DOHH2 (cell line): Measurements from ENCODE around the gene BHLHE23.
A peak's percentile ranks its signal among the peaks of the same experiment; 100 is the strongest.

Experiments
- H3F3A ChIP-seq: fragments of 200-600 bp; sonication (generic), shearing (Covaris generic); 2 replicates; pipeline ENCODE4 v1.6.0; 2016; ENCODE audit warnings: antibody characterized with exemption, mild to moderate bottlenecking; ENCODE audit not compliant: control insufficient read depth, insufficient read depth
- H3K27ac ChIP-seq: fragments of 200-600 bp; sonication (generic); 2 replicates; pipeline ENCODE4 v1.5.1; 2014; ENCODE audit warnings: low read depth, mild to moderate bottlenecking, low read length, moderate library complexity
- H3K27me3 ChIP-seq: fragments of 200-600 bp; sonication (generic); 2 replicates; pipeline ENCODE4 v1.6.1; 2014; ENCODE audit warnings: mild to moderate bottlenecking, low read length, mixed read lengths; ENCODE audit not compliant: control insufficient read depth
- H3K36me3 ChIP-seq: fragments of 200-600 bp; sonication (generic); 2 replicates; pipeline ENCODE4 v1.6.1; 2014; ENCODE audit warnings: mild to moderate bottlenecking, low read length, moderate library complexity, mixed read lengths; ENCODE audit not compliant: control insufficient read depth
- H3K4me1 ChIP-seq: fragments of 200-600 bp; sonication (generic); 2 replicates; pipeline ENCODE4 v1.6.1; 2014; ENCODE audit warnings: mild to moderate bottlenecking, low read length, mixed read lengths; ENCODE audit not compliant: control insufficient read depth
- H3K4me2 ChIP-seq: fragments of 200-600 bp; sonication (generic); 2 replicates; pipeline ENCODE4 v1.6.0; 2014; ENCODE audit warnings: mild to moderate bottlenecking, low read length, moderate library complexity
- H3K4me3 ChIP-seq: fragments of 200-600 bp; sonication (generic); 2 replicates; pipeline ENCODE4 v1.5.1; 2014; ENCODE audit warnings: mild to moderate bottlenecking, low read length, mixed read lengths
- H3K79me2 ChIP-seq: fragments of 200-600 bp; sonication (generic); 2 replicates; pipeline ENCODE4 v1.6.1; 2014; ENCODE audit warnings: mild to moderate bottlenecking, low read length, mixed read lengths; ENCODE audit not compliant: control insufficient read depth
- H3K9me2 ChIP-seq: fragments of 200-600 bp; sonication (generic); replicated peaks from 2 replicates; pipeline ENCODE4 v1.6.1; 2014; ENCODE audit warnings: mild to moderate bottlenecking, low read length, mixed read lengths; ENCODE audit not compliant: control insufficient read depth
- H3K9me3 ChIP-seq: fragments of 200-600 bp; sonication (generic); 2 replicates; pipeline ENCODE4 v1.6.1; 2014; ENCODE audit warnings: antibody characterized with exemption, low read length, mixed read lengths; ENCODE audit not compliant: control insufficient read depth, insufficient read depth
- H4K20me1 ChIP-seq: fragments of 200-600 bp; sonication (generic); 2 replicates; pipeline ENCODE4 v1.6.0; 2014; ENCODE audit warnings: low read depth, mild to moderate bottlenecking, antibody characterized with exemption, low read length, moderate library complexity; ENCODE audit not compliant: control insufficient read depth, insufficient read depth
- EZH2phosphoT487 ChIP-seq: fragments of 200-600 bp; sonication (generic); IDR thresholded peaks from 2 replicates; pipeline ENCODE4 v1.6.1; 2017; ENCODE audit warnings: borderline replicate concordance, mild to moderate bottlenecking, antibody characterized with exemption, low read length, moderate library complexity, mixed read lengths
- TF ChIP-seq, protein P1 (sequence below): fragments of 200-600 bp; sonication (generic); IDR thresholded peaks from one replicate; pipeline ENCODE4 v1.5.1; 2014; ENCODE audit warnings: antibody characterized with exemption, mild to moderate bottlenecking, low read depth, low read length; ENCODE audit not compliant: poor library complexity, severe bottlenecking

The BHLHE23 gene

DNA sequence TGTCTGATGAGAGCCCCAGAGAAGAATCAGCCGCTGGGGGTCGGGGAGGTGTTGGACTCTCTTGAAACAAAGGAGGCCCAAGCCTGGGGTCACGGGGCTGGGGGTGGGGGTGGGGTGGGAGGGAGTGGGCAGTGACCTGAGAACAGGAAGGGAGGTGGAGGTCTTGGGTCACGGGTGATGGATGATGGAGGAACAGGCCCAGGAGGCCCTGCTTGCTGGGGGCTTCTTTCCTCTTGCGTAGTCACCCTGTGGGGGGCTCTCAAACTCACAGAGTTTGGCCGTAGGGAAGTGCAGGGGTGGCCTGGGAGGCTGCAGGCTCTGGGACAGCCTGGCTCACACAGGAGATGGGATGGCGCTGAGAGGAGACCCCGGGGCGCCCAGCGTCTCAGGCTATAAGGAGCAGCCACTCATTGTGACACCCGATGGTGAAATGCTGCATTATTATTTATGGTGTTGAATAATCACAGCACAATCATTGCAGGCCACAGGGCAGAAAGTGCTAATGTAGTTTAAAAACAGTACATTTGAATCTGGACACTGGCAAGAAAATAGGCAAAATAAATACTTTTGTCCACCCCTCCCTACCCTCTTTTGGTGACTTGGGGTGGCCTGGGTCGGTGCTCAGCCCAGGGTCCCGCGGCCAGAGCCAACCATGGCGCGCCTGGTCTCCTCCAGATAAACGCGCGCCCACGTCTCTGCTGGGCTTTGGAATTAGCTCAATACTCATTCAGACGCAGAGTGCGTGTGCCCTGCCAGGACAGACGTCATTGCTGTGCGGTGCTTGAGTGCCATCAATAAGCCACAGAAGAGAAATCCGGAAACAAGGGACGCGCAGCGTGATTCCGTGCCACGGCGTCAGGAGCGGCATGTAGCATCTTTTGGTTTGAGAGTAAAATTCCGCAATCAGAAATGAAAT is 27.3 kb upstream of the BHLHE23 start:
- Histone ChIP-seq H3K27me3 (peaks cover 10% of the 10 kb centered on the region), H3K9me2 (no peaks in the 10 kb centered on the region), H4K20me1 (no peaks in the 10 kb centered on the region), H3K27ac (peak overlapping the region; percentile 89), H3K9me3 (no peaks in the 10 kb centered on the region), H3K4me1 (peaks cover 55% of the 10 kb centered on the region), H3K4me3 (peak overlapping the region; percentile 60), H3K79me2 (peaks cover 2% of the 10 kb centered on the region; the same call in 1 of the 2 replicates), H3K4me2 (peak overlapping the region; percentile 73), H3F3A (peaks cover 16% of the 10 kb centered on the region), H3K36me3 (no peaks in the 10 kb centered on the region)
- TF ChIP-seq, protein P1, sequence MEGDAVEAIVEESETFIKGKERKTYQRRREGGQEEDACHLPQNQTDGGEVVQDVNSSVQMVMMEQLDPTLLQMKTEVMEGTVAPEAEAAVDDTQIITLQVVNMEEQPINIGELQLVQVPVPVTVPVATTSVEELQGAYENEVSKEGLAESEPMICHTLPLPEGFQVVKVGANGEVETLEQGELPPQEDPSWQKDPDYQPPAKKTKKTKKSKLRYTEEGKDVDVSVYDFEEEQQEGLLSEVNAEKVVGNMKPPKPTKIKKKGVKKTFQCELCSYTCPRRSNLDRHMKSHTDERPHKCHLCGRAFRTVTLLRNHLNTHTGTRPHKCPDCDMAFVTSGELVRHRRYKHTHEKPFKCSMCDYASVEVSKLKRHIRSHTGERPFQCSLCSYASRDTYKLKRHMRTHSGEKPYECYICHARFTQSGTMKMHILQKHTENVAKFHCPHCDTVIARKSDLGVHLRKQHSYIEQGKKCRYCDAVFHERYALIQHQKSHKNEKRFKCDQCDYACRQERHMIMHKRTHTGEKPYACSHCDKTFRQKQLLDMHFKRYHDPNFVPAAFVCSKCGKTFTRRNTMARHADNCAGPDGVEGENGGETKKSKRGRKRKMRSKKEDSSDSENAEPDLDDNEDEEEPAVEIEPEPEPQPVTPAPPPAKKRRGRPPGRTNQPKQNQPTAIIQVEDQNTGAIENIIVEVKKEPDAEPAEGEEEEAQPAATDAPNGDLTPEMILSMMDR, result no peak
- no peak for TF ChIP-seq EZH2phosphoT487

DNA sequence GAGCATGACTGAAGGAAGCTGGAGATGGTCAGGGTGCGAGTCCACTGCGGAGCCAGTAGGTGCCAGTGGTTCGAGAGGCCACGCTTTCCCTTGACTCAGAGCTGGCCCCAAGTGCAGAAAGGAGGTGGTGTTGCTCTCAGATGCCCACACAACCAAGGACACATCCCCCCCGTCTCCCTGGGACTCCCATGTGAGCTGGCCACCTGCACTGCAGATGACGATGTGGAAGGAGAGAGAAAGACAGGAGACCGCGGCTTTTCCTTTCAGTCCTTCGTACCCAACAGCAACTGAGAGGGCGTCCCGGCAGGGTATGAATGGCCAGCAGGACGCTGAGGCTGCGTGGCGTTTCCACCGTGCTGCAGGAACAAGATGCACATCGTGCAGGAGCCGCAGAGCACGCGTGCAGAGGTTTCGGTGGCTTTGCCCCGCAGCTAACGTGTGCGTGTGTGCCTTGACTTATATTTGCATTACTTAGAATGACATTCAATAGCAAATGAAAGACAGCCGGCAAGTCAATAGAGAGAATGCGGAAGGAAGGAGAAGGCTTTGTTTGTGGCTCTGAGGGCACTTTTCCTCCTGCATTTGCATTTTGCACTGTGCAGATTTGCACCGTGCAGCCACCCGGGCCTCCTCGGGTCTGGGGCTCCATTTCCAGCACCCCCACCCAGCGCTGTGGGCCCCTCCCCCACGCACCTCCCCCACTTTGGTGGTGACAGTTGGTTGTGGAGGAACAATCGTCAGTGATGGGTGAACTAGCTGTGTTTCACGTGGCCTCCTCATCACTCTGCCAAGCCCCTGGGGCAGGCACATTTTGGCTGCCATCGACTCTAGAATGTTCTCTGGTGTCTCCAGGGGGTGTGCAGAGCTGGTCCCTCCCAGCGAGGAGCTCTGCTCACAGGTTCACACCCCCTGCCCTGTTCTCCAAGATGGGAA is 26.4 kb upstream of the BHLHE23 start:
- H3K79me2 ChIP-seq, result peaks cover 2% of the 10 kb centered on the region; the same call in 1 of the 2 replicates
- TF ChIP-seq, protein P1, result no peak
- no peak for TF ChIP-seq EZH2phosphoT487
- peak overlapping the region; percentile 73 for H3K4me2 ChIP-seq
- peaks cover 62% of the 10 kb centered on the region for H3K4me1 ChIP-seq
- no peaks in the 10 kb centered on the region for H3K9me3 ChIP-seq
- no peaks in the 10 kb centered on the region for H3K9me2 ChIP-seq
- H3K4me3 ChIP-seq, result peak overlapping the region; percentile 60
- no peaks in the 10 kb centered on the region for H3K36me3 ChIP-seq
- peaks cover 10% of the 10 kb centered on the region for H3K27me3 ChIP-seq
- H4K20me1 ChIP-seq, result no peaks in the 10 kb centered on the region
- H3K27ac ChIP-seq, result peak overlapping the region; percentile 89
- peaks cover 16% of the 10 kb centered on the region for H3F3A ChIP-seq

DNA sequence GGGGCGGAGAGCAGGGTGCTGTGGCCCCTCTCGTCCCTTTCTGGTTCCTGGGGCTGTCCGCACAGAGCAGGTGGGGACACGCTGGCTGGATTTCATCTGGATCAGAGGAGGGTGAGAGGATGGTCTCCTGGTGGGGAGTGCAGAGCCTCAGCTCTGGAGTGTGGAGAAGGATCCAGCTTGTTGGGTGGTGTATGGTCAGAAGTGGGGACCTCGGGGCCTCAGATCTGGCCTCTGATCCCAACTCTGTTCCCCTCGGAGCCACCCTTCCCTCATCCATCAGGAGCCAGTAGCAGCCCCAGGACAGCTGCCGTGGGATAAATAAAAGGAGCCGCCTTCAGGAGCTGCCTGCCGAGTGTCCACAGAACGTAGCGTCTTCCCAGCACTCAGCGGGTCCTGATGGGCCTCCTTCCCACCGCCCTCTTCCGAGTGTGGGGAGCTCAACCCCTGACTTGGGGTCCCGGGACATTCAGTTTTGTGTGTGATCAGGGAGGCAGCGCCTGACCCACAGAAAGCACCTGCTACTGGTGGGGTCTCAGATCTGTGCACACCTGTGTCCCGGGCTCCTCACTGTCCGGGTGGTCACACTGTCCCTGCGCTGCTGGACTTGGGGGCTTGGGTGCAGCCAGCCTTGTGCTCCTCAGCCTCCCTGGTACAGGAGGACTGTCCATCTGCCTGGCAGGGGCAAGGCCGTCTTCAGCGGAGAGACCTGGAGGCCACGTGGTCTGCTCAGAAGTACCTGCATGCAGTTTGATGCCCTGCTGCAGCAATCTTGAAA is 25.4 kb upstream of the BHLHE23 start:
- H3K27me3 ChIP-seq, result peaks cover 10% of the 10 kb centered on the region
- peak overlapping the region; percentile 89 for H3K27ac ChIP-seq
- no peaks in the 10 kb centered on the region for H3K9me3 ChIP-seq
- peaks cover 2% of the 10 kb centered on the region for H3K79me2 ChIP-seq
- peak overlapping the region; percentile 73 for H3K4me2 ChIP-seq
- H3K4me3 ChIP-seq, result peak overlapping the region; percentile 60
- TF ChIP-seq EZH2phosphoT487, result no peak
- TF ChIP-seq, protein P1, result no peak
- peaks cover 68% of the 10 kb centered on the region for H3K4me1 ChIP-seq
- no peaks in the 10 kb centered on the region for H4K20me1 ChIP-seq
- no peaks in the 10 kb centered on the region for H3K36me3 ChIP-seq
- H3K9me2 ChIP-seq, result no peaks in the 10 kb centered on the region
- H3F3A ChIP-seq, result peaks cover 16% of the 10 kb centered on the region
